ENCODE data around the gene SPATA6L. TPM values are rescaled to one million over a fixed set of nuclear protein-coding genes. Genes with fewer than 3 reads are reported as not detected.

The SPATA6L gene
- total and polyA plus RNA-seq, 8 donors = 4.2 to 12.5 (median 7.8) TPM

DNA sequence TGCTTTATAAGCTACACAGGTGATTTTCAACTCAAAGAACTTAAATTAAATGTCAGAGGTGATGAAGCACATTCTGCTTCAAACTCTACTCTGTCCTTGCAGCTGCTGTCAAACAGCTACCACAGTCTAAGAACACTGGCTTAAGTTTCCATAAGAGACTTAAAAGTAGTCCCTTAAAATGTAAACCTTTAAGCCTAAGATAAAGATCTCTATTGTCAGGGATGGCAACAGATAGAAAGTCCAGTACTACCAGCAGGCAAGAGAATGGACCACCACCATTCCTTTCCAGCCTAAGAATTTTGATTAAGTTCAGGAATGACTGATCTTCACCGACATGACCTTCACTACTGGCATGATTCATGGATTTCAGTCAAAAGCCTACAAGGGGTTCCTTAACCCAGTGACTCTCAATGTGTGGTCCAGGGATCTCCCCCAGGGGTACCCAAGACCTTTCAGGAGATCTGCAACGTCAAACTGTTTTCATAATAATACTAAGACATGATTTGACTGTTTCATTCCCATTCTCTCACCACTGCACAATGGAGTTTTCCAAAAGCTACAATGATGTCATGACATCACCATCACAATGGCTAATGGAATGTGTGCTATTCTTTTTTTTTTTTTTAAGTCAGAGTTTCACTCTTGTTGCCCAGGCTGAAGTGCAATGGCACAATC lies 45.3 kb downstream of the SPATA6L start:
- TF ChIP-seq, protein P1, sequence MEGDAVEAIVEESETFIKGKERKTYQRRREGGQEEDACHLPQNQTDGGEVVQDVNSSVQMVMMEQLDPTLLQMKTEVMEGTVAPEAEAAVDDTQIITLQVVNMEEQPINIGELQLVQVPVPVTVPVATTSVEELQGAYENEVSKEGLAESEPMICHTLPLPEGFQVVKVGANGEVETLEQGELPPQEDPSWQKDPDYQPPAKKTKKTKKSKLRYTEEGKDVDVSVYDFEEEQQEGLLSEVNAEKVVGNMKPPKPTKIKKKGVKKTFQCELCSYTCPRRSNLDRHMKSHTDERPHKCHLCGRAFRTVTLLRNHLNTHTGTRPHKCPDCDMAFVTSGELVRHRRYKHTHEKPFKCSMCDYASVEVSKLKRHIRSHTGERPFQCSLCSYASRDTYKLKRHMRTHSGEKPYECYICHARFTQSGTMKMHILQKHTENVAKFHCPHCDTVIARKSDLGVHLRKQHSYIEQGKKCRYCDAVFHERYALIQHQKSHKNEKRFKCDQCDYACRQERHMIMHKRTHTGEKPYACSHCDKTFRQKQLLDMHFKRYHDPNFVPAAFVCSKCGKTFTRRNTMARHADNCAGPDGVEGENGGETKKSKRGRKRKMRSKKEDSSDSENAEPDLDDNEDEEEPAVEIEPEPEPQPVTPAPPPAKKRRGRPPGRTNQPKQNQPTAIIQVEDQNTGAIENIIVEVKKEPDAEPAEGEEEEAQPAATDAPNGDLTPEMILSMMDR (IDR thresholded peaks at IDR 0.05) = no peak
- Histone ChIP-seq H3K27ac (no peak overlapping the region), H3K4me1 (no peaks in the 10 kb centered on the region), H3K4me3 (no peak overlapping the region), H3K9me3 (no peaks in the 10 kb centered on the region), H3K27me3 (no peaks in the 10 kb centered on the region), H3K36me3 (peaks cover 0 to 6% (median 0%) of the 10 kb centered on the region in 3 donors)
- ATAC-seq (no peak), FAIRE-seq (no peak), DNase-seq (no peak)
- intact Hi-C loops (cut with DNase I) = no loop called here
- 61% methylated on average over 2 of the region's 2 CpGs for WGBS, 2 donors

- H3K36me3 ChIP-seq = peaks cover 0 to 6% (median 0%) of the 10 kb centered on the region in 3 donors
- TF ChIP-seq, protein P1 (IDR thresholded peaks at IDR 0.05) = no peak
- H3K9me3 ChIP-seq = no peaks in the 10 kb centered on the region
- ATAC-seq = no peak
- no peak for FAIRE-seq
- no peak for DNase-seq
- WGBS, 2 donors = 85 to 90% methylated on average over 3 of the region's 3 CpGs
- intact Hi-C loops (cut with DNase I) = no loop called here
- no peak overlapping the region for H3K27ac ChIP-seq
- H3K4me1 ChIP-seq = no peaks in the 10 kb centered on the region
- H3K27me3 ChIP-seq = no peaks in the 10 kb centered on the region
- no peak overlapping the region for H3K4me3 ChIP-seq
Observed at GRCh38 chr9:4620057-4620765, 46.1 kb downstream of the SPATA6L start.

DNA sequence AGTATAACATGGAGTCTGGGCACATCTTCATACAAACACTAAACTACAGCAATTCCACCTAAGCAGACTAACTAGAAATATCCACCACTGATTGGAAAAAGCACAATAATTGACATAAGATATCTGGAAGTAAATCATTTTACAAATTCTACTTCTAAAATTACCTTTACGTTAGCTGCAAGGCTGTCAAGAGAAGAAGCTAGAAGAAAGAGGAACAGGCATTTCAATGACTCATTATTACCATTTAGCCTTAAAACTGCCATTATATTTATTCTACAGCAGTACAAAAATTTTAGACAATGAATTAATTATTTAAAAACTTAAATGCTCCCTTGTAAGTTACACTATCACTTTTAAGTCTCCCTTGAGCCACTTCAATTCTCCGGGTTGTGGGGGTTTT lies 47.6 kb downstream of the SPATA6L start:
- H3K4me3 ChIP-seq = no peak overlapping the region
- TF ChIP-seq, protein P1 (IDR thresholded peaks at IDR 0.05) = no peak
- 93 to 96% methylated on average over 2 of the region's 2 CpGs for WGBS, 2 donors
- H3K9me3 ChIP-seq = no peaks in the 10 kb centered on the region
- no peak for FAIRE-seq
- no peak overlapping the region for H3K27ac ChIP-seq
- H3K27me3 ChIP-seq = no peaks in the 10 kb centered on the region
- peaks cover 0 to 6% (median 0%) of the 10 kb centered on the region in 3 donors for H3K36me3 ChIP-seq
- ATAC-seq = no peak
- intact Hi-C loops (cut with DNase I) = no loop called here
- DNase-seq = no peak
- no peaks in the 10 kb centered on the region for H3K4me1 ChIP-seq

- Histone ChIP-seq H3K4me3 (no peak overlapping the region), H3K36me3 (peaks cover 0 to 5% (median 0%) of the 10 kb centered on the region in 3 donors), H3K27ac (no peak overlapping the region), H3K27me3 (no peaks in the 10 kb centered on the region), H3K4me1 (no peaks in the 10 kb centered on the region), H3K9me3 (no peaks in the 10 kb centered on the region)
- intact Hi-C loops (cut with DNase I) = no loop called here
- 65 to 74% methylated on average over 3 of the region's 3 CpGs for WGBS, 2 donors
- no peak for DNase-seq
- TF ChIP-seq, protein P1 (IDR thresholded peaks at IDR 0.05) = no peak
- no peak for FAIRE-seq
- ATAC-seq = no peak
Observed at GRCh38 chr9:4617752-4618151, 48.5 kb downstream of the SPATA6L start.

GRCh38 chr9:4615778-4616177 lies 50.5 kb downstream of the SPATA6L start:
- peaks cover 0 to 3% (median 0%) of the 10 kb centered on the region in 3 donors for H3K36me3 ChIP-seq
- H3K27ac ChIP-seq = no peak overlapping the region
- intact Hi-C loops (cut with DNase I) = no loop called here
- ATAC-seq = no peak
- no peaks in the 10 kb centered on the region for H3K9me3 ChIP-seq
- H3K27me3 ChIP-seq = no peaks in the 10 kb centered on the region
- no peaks in the 10 kb centered on the region for H3K4me1 ChIP-seq
- TF ChIP-seq, protein P1 (IDR thresholded peaks at IDR 0.05) = no peak
- no peak overlapping the region for H3K4me3 ChIP-seq
- 83 to 87% methylated on average over 5 of the region's 5 CpGs for WGBS, 2 donors
- no peak for DNase-seq
- no peak for FAIRE-seq
